Forelimb muscle (tissue), 1 donor: ENCODE measurements around the gene EPHA1. TPM values are rescaled to one million over a fixed set of nuclear protein-coding genes. Genes with fewer than 3 reads are reported as not detected.
"Not testable (repeated sequence)": the region's sequence is repeated elsewhere in the genome, so short reads cannot be mapped to it uniquely, and the experiment has no call there.

Source experiments
- DNase-seq: peaks from one replicate; pipeline ENCODE4 v3.0.0-alpha.2; 2013; ENCODE audit warnings: low read depth
- polyA plus RNA-seq: library from polyadenylated mRNA; unstranded; fragments of 120-200 nt; gene quantifications from one replicate; pipeline ENCODE4 v1.2.1, GENCODE V29; 2013; ENCODE audit not compliant: insufficient read length

The EPHA1 gene
- polyA plus RNA-seq, 1 donor: 6.0 TPM

DNA sequence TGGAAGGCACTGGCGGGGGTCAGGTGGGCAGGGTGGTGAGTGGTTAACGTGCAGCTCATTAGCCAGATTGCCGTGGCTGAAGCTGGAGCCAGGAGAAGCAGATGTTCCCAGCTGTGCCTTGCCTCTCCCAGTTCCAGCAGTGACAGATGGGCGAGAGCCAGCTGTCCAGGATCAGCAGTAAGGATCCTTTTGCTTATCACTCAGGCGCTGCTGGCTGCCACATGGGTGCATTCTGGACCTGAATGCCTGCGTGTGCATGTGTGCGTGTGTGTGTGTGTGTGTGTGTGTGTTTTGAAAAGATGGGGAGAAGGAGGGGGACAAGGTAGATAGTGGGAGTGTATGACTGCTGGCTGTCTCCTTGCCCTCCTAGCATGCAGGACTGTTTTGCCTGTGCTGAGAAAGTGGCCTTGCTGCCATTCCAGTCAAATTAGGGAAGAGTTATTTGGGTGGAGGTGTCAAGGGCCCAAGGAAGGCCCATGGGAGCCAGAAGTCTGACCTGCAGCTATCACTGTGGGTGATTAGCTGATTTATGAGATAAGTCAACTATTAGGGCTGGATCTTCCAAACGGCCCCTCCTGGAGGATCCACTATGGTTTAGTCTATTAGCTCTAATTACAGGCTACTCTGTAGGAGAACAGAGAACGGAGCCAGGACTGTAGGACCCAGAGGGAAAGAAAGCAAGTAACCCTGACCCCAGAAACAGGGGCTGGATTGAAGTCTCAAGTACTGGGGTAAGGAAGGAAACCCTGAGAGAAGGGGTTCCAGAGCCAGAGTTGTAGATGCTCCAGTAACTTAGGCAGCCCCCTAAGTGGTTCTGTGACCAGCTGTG, 3.3 kb downstream of the EPHA1 start:
- no peak for DNase-seq

DNA sequence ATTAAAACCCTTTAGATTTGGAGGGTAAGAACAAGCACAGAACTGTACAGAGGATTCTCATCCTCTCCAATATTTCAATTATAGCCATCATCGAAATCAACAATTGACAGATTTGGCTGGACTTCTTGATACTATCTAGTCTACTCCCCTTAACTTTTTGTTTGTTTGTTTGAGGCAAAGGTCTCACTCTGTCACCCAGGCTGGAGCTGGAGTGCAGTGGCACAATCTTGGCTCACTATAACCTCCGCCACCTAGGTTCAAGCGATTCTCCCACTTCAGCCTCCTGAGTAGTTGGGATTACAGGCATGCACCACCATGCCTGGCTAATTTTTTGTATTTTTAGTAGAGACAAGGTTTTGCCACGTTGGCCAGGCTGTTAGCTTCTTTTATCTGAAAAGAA, 6.4 kb downstream of the EPHA1 start:
- not testable (repeated sequence) for DNase-seq

DNA sequence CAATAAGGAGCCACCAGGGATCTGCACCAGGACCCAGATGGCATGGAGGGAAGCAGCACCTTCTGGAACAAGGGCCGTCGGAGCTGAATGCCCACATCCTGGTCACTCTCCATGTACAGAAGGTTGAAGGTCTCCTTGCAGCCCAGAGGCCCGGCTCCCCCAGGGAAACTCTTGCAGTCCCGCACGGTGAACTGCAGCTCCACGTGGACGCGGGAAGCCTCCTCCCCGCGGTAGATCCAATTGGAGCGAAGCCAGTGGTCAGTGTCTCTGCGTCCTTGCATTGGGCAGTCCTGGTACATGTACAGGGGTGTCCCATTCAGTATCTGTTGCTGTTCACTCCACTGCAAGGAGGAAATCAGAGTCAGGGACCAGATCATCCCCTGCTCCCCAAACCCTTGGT, 7.4 kb downstream of the EPHA1 start:
- no peak for DNase-seq

DNA sequence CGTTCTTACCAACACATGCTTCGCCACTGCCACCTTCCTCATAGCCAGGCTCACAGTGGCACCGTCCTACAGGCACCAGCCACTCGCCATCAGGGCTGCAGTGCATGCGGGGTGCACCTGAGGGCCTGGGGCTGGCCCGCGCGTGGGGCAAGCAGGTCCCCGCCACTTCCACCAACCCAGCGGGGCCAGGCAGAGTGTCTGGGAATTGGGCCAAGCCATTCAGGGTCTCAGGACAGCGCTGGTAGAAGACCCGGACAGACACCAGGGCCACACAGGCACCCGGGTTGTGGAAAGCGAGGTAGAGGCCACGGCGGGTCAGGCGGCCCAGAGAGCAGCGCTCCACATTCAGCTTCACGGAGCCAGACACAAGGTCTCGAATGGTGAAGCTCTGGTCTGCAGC, 9.0 kb downstream of the EPHA1 start:
- DNase-seq: no peak

DNA sequence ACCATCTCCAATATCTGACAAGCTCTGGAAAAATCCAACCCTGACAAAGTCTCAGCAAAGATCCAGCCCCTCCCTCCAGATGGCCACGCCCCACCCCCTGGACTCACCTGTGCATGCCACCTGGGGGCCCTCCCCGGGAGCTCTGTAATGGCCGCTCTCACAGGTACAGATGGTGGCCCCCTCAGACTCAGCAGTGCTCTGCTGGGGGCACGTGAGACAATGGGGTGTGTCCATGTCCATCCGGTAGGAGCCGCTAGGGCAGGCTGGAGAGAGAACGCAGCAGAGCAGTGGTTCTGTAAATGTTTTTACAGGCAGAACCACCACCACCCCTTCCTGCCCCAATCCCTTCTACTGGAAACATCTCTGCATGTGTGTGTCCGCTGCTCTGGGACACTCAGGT, 9.5 kb downstream of the EPHA1 start:
- DNase-seq: no peak

DNA sequence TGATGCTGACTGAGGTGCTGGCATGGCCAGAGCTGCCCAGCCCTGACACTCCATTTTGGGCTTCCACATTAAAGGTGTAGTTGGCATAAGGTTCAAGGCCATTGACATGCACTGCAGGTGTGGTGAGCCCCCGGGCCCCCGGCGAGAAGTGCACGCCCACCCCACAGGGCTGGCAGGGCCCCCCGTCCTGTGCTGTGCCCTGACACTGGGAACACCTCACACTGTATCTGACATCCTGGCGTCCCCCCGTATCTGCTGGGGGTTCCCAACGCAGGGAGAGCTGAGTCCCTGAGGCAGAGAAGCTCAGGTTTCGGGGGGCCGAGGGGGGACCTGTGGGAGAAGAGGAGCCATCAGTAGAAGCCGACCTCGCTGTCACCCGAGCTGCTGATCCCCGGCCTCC, 10.0 kb downstream of the EPHA1 start:
- no peak for DNase-seq

DNA sequence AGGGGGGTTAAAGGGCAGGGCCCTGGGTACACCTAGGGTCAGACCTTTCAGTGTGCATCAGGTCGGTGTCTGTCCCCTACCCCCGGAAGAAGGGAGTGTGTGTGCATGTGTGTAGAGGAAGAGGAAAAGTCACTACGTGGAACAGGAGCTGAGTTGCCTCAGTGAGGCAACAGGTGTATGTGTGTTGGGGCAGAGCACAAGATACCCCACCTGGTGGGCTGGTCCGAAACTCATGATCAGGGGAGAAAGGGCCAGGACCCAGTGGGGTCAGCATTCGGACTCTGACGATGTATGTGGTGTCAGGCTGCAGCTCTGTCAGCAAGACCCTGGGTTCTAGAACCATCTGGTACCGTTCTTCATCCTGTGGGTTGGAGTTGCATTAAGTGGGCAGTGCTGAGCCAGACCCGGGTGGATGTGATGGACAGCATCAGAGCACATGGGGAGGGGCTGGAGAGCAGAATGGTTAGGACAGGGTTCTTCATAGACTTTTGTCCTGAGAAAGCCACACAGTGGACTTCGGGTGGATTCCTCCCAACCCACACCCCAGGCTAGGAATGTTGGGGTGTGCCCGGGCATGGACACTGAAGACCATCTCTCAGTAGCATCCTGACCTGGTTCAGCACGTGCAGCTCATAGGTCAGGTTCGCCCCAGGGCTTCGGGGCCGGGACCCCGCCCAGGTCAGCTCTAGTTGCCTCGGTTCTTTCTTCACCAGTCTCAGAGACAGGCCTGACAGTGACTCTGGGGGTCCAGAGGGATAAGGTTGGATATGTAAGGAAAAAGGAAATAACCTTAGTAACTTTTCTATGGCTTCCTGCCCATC, 10.7 kb downstream of the EPHA1 start:
- no peak for DNase-seq

DNA sequence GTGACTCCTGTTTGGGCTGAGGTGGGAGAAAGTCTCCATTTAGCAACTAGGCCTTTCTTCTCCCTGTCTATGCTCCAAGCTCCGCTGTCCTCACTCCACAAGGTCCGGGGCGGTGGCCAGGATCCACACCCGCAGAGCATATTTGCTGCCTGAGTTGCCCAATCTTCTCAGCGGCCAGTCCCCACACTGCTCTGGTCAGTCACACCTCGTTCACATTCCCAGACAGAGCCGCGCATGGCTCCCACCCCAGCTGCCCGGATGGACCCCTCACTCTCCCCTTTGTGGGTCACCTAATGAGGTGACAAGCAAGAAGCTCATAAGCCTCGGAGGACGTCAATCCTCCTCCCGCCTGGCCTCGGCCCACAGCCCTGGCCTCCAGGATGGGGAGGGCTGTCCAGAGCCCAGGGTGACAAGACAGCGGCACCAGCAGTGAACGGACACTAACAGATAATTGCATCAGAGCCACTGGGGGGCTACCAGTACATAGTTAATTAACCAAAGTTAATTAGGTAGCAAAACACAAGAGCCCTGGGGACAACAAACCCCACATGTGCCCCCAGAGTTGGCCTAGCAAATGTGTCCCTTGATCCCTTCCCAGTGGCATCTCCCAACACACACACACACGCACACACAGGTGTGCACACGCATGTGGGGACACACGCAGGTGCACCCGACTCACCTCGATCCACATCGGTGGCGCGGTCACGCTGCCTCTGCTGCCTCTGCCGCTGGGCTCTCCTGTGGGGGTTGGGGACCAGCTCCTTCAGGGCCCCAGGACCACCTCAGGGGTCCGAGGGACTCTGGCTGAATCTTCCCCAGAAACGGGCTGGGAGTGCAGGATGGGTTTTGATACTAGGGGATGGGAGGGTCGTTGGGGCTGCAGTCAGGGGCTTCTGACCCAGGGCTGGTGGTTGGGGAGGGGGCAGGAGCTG, 11.8 kb downstream of the EPHA1 start:
- DNase-seq: no peak

DNA sequence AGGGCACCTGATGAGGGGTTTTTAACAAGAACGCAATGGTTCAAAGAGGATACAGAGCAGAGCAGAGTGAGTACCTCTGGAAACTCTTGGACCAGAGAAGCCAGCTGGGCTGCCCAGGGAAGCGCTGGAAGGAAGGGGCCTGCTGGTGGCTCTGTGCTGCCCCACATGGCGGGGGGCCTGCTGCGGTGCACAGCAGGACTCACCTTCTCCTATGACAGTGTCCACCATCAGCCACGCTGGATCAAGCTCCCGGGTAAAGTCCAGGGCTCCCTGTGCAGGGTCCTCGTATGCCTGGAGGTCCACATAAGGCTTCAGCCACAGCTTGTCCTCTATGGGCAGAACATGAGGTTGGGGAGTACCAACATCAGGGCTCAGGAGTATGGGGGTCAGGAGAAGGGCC, 12.5 kb downstream of the EPHA1 start:
- no peak for DNase-seq

DNA sequence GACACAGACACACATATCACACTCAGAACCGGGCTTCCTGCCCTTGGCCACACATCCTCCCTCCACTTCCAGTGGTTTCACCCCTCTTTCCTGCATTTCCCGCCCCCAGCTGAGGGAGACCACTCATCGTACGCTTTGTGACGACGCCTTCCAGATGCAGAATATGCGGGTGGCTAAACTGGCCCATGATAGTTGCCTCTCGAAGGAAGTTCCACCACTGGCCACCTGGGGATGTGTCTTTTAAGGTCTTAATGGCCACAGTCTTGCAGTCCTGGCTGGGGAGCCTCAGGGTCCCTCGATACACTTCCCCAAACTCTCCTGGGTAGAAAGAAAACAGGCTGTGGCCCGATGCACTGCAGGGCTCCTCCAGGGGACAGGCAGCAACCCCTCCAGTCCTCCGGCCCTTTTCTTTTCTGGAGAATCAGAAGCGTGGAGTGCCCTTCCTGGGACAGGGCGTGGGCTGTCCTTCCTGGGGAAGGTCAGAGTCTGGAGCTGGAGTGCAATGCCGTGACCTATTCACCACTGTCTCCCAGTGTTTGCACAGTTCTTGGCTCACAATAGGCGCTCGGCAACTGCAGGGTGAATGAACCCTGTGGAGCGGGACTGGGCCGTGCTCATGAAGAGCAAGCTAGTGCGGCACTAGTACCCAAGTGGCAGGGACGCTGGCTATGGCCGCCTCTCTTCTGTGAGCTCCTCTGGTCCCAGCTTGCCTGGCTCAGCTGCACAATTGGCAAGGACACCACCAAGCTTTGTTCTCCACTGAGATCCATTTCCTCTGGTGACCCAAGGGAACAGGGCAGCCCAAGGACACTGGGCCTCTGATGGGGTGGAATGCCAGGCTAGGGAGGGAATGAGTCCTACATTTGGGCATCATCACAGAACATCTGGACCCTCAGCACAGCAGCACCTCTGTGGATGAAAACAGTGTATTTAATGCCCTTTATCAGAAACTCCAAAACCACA, 13.2 kb downstream of the EPHA1 start:
- no peak for DNase-seq

DNA sequence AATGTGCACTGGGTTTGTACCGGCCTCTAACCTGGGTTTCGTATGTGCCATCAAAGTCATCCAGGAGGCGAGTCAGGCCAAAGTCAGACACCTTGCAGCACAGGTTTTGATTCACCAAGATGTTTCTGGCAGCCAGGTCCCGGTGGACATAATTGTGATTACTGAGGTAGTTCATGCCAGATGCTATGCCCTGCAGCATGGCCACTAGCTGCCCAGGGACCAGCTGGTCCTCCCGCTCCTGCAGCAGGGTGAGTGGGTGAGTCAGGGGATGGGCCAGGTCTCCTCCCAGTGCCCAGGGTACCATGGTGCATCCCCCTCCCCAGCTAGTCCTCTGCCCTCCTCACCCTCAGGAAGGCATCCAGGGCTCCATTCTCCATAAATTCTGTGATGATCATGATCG, 13.9 kb downstream of the EPHA1 start:
- no peak for DNase-seq

DNA sequence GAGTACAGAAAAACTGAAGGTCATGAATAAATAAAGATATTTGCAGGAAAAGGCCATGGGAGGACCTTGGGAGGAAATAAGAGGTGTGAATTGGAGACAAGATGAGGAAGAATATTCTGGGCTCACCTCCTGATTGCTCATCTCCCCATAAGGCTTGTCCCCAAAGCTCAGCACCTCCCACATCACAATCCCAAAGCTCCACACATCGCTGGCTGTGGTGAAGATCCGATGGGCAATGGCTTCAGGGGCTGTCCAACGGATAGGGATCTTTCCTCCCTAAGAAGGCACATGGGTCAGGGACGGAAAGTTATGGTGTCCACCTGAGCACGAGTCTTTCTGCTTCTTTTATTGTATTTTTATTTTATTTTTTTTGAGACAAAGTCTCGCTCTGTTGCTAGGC, 14.6 kb downstream of the EPHA1 start:
- no peak for DNase-seq

DNA sequence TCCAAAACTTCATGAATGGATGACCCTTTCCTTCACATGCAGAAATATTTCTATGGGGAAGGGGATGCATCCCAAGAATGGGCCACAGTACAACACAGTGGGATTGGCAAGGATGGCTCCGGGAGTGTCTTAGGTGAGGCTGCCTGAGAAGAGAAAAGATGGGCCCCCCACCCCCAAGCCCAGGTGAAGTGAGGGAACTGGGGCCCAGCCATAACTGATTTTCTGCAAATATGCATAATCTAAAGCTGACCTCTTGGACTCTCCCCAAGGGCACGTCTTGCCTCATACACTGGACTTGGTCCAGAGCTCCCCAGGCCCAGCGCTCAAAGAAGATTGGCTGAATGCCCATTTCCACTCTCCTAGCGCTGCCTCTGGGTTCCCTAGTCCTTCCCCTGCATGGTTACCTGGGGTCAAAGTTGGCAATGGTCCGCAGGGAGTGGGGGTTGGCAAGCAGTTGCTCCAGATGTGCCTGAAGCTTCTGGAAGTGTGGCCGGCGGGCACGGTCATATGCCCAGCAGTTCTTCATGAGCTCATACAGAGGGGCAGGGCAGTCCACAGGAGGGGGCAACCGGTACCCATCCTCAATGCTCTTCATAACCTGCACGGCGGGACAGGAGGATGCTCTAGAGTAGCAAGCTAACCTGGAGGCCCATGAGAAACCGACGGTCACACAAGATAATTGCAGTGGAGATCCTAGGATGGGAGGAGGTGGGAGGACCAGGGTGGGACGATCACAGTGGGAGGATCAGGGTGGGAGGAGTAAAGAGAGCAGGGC, 15.2 kb downstream of the EPHA1 start:
- no peak for DNase-seq

DNA sequence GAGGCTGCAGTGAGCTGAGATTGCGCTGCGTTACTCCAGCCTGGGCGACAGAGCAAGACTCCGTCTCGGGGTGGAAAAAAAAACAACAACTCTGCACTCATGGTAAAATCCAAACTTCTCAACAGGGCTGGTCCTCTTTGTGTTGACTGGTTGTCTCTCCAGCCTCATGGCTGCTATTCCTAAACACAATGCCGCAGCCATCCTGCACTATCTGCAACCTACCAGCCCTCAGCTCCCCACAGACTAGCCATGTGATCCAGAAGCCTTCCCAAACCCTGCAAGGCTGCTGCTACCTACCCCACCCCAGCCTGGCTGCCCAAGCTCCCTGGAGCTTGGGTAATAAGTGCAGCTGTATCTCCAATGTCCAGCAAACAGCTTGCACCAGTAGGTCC, 15.8 kb downstream of the EPHA1 start:
- DNase-seq: no peak

DNA sequence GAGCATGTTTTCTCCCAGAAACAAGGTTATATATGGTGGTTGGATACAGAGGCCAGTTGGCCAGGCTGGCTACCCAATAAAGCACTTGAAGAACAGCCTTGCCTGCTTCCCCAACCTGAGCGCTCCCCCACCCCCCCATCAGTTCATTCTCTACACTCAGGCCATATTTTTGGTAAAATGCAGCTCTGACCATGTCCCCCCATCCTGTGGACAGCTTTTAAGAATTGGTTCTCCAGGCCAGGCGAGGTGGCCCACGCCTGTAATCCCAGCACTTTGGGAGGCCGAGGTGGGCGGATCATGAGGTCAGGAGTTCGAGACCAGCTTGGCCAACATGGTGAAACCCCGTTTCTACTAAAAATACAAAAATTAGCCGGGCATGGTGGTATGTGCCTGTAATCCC, 16.2 kb downstream of the EPHA1 start:
- not testable (repeated sequence) for DNase-seq

DNA sequence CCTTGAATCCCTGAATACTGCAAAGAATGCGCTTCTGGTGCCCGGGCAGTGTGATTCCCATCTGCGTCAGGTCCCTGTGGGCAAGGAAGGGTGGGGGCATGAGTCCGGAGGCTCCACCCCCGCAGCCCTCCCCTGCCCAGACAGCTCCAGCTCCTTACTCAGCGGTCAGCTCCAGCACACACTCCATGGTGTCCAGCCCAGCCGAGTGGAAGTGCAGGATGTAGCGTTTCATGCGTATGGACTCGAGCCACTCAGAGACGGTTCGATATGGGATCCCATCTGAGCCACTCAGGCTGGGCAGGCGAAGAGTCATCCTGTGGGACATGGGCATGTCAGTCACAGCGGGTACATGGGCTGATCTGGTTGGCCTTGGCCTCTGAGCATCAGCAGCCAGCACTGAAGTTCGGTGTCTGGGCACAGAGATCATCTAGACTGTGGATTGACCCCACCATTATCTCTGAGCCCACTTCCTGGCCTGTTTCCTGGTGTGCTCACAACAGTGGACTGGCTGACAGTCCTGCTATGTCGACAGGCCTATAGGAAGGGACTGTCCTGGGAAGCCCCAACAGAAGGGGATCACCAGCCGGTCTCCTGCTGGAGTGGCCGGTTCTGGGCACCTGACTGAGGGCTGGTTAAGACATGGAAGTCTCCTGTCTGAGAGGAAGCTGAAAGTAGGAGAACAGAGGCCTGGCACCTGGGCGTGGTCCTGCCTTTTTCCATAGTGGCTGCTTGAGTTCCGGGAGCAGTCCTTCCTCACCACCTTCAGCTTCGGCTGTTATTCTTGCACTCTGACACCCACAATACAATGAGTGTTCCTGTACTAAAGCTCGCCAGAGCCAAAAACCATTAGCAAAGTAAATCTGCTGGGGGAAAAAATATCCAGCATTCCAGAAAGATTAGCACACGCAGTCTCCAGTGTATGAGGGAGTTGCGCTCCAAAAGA, 16.9 kb downstream of the EPHA1 start:
- DNase-seq: no peak

DNA sequence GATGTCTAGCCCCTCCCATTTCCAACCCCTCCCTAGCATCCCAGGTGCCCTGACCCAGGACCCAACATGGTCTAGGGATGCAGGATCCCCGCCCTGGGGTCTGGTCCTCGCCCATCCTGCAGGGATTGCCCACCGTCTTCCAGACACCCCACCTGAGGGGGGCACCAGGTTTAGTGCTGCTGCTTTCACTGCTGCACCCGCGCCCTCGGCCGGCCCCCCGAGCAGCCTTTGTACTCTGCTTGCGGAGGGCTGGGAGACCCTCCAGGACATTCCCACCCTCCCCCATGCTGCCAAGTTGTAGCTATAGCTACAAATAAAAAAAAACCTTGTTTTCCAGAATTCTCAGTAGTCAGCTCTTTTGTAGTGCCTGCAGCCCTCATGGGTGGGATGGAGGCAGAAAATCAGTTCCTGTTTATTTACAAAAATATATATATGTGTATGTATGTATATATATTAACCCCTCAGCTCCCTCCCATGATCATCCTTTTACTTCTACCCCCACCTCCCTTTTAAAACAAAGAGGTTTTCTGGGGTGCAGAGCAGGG, 17.8 kb downstream of the EPHA1 start:
- DNase-seq: no peak

DNA sequence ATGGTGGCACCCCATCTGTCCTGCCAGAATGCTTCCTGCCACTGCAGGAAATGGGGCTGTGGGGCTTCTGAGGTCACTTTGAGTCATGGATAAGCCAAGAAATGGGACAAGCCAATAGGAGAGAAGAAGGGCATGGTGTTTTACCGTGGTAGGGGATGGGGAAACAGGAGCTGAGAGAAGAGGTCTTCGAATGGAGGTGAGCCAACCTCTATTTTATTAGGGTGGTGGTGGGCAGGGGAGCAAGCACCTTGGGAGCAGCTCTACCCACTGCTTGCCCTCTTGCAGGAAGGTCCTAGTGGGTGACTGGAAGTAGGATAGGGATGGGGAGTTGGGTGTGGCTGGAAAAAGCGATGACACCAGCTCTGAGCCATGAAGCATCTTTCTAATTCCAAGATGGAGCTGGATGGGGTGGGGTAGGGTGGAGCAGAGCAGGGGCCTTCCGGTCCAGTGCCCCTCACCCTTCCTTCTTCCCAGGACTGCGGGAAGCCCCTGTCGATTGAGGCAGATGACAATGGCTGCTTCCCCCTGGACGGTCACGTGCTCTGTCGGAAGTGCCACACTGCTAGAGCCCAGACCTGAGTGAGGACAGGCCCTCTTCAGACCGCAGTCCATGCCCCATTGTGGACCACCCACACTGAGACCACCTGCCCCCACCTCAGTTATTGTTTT, 18.4 kb downstream of the EPHA1 start:
- DNase-seq: no peak
